Measurements from ENCODE around the gene PLIN5. TPM values are rescaled to one million over a fixed set of nuclear protein-coding genes. Genes with fewer than 3 reads are reported as not detected.

The PLIN5 gene
- total and polyA plus RNA-seq, 2 donors, result 1.4 to 5.7 TPM

DNA sequence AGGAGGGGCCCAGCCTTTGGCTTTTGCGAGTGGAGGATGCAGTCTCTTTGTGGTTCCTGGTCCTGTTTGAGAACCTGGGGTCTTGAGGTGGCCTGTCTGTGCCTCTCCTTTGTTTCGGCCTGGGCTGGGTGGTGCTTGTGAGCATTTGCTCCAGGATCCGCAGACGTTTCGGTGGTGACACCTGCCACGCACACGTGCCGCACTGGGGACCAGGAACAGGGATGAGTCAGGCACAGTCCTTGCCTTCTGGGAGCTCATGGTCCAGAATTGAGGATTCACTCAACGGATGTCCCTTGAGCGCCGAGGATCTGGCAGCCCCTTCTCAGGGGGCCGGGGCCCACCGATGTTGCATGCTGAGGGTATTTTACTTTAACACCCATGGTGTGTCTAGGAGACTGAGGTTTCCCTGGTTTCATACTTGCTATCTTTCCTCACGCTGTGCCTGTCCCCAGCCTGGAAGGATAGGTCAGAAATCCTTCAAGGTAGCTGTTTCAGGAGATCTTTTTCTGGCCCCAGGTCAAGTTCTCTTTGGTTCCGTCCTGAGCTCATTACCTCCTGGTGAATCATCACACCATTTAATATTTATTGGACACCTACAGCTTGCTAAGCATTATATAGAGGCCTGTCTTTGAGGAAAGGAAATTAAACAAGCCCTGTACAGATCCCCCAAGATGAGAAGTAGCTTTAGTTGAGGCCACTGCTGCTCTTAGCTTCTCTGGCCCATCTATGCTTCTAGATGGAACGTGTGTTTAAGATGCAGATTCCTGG lies 57.8 kb downstream of the PLIN5 start:
- DNase-seq (ENCODE audit: extremely low spot score), result no peak
- peaks cover 6% of the 10 kb centered on the region for H3K36me3 ChIP-seq (ENCODE audit: insufficient read depth)
- no peak overlapping the region for H3K27ac ChIP-seq (ENCODE audit: low read depth)
- WGBS, result 84% methylated on average over 16 of the region's 16 CpGs
- H3K4me3 ChIP-seq (ENCODE audit: low read depth, low read length), result no peak overlapping the region
- H3K4me1 ChIP-seq (ENCODE audit: insufficient read depth), result no peaks in the 10 kb centered on the region

DNA sequence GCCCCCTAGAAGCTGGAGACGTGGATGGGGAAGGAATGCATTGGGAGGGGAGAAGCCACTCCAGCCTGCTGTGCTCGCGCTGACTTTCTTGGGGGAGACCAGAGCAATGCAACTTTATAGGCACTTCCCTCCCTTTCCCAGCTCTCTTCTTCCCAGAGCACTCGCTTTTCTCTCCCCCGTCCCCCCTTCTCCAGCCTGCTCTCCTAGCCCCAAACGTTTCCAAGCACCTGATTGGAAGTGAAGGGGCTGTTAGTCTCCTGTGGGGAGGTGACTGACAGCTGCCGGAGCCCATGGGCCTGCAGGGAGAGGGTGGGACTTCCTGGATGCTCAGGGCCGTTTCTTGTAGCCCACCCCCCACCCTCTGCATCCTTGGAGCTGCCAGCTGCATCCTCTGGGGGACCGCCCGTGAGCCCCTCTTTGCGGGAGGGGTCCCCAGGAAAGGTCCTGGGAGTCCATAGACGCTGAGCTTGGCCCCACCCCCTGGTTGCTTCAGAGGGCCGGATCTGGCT lies 60.5 kb downstream of the PLIN5 start:
- H3K4me1 ChIP-seq (ENCODE audit: insufficient read depth), result no peaks in the 10 kb centered on the region
- 18% methylated on average over 13 of the region's 13 CpGs for WGBS
- H3K4me3 ChIP-seq (ENCODE audit: low read depth, low read length), result no peak overlapping the region
- no peak for DNase-seq (ENCODE audit: extremely low spot score)
- peaks cover 6% of the 10 kb centered on the region for H3K36me3 ChIP-seq (ENCODE audit: insufficient read depth)
- no peak overlapping the region for H3K27ac ChIP-seq (ENCODE audit: low read depth)

DNA sequence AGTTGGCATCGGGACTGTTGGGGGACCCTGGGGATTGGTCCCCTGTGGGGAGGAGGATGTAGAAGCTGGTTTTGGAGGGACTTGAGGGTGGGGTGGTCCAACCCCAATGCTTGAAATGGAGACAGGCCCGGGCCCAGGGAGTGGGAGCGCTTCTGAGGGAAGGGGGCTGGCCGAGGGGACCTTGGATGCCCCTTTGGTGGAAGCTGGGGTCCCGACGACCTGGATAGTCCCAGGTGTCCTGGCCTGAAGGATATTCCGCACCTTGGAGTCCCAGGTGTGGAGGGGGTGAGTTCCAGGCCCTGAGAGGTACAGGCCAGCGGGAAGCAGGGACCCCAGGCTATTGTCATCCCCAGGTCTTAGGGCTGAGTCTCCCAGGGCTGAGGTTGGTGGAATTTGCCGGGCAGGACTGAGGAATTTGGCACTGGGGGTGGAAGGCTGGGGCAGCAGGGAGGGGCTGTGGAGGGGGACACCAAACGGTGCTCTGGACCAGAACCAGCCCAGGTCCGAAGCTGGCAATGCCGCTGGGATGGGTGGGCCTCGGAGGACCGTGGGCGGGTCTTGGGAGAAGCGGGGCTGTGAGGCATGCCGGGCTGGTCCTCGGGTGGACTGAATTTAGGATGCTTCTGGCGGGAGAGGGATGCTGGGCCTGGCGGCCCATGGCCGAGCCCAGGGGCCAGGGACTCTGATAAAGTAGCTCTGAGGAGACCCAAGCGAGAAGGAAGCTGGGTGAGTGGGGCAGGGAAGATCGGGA lies 61.1 kb downstream of the PLIN5 start:
- H3K27ac ChIP-seq (ENCODE audit: low read depth), result no peak overlapping the region
- H3K4me3 ChIP-seq (ENCODE audit: low read depth, low read length), result no peak overlapping the region
- H3K36me3 ChIP-seq (ENCODE audit: insufficient read depth), result peaks cover 6% of the 10 kb centered on the region
- 21% methylated on average over 23 of the region's 23 CpGs for WGBS
- DNase-seq (ENCODE audit: extremely low spot score), result no peak
- H3K4me1 ChIP-seq (ENCODE audit: insufficient read depth), result no peaks in the 10 kb centered on the region

DNA sequence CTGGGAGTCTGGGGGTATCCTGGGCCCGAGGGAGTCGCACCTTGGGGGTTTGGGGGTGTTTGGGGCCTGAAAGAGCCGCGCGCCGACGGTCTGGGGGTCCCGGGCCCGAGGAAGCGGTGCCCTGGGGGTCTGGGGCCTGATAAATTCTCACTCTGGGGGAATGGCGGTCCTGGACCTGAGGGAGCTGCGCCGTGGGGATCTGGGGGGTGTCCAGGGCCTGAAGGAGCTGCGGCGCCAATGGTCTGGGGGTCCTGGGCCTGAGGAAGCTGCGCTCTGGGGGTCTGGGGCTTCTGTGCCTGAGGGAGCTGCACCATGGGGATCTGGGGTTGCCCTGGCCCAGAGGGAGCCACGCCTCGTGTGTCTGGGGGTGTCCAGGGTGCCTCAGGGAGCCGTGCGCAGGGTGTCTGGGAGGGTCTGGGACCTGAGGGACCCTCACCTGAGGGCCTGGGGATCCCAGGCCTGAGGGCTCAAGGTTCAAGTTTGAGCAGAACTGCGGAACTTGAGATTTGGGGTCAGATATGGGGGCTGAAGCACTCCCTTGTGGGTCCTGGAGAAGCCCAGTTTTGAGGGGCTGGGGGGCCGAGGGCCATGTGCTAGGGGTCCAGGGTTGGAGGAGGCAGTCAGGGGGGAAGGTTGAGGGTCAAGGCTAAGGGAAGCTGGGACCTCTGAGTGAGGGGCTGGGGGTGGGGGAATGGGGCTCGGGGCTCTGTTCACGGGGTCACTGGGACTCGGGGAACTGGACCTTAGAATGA lies 61.8 kb downstream of the PLIN5 start:
- Histone ChIP-seq H3K4me3 (ENCODE audit: low read depth, low read length) (peak overlapping the region; percentile 93), H3K36me3 (ENCODE audit: insufficient read depth) (peaks cover 3% of the 10 kb centered on the region), H3K27ac (ENCODE audit: low read depth) (no peak overlapping the region), H3K4me1 (ENCODE audit: insufficient read depth) (no peaks in the 10 kb centered on the region)
- WGBS, result 18% methylated on average over 25 of the region's 25 CpGs
- DNase-seq (ENCODE audit: extremely low spot score), result no peak

Other genes starting within 250 kb of the PLIN5 start
- gene TMIGD2, start 232.8 kb downstream of the PLIN5 start, total RNA-seq, result 0.48 TPM
- 0.58 TPM for gene TMIGD2, start 232.8 kb downstream of the PLIN5 start, polyA plus RNA-seq
- 1.6 TPM for gene FSD1, start 230.6 kb downstream of the PLIN5 start, total RNA-seq
- 0.49 TPM for gene FSD1, start 230.6 kb downstream of the PLIN5 start, polyA plus RNA-seq
- 14.4 TPM for gene STAP2, start 196.4 kb downstream of the PLIN5 start, total RNA-seq
- 12.4 TPM for gene STAP2, start 196.4 kb downstream of the PLIN5 start, polyA plus RNA-seq
- gene MPND, start 191.7 kb downstream of the PLIN5 start, total RNA-seq, result 7.2 TPM
- gene MPND, start 191.7 kb downstream of the PLIN5 start, polyA plus RNA-seq, result 24.5 TPM
- gene SH3GL1, start 134.7 kb downstream of the PLIN5 start, total RNA-seq, result 18.6 TPM
- 88.3 TPM for gene SH3GL1, start 134.7 kb downstream of the PLIN5 start, polyA plus RNA-seq
- gene CHAF1A, start 132.6 kb downstream of the PLIN5 start, total RNA-seq, result 9.0 TPM
- 7.0 TPM for gene CHAF1A, start 132.6 kb downstream of the PLIN5 start, polyA plus RNA-seq
- gene UBXN6, start 77.4 kb downstream of the PLIN5 start, total RNA-seq, result 39.5 TPM
- gene UBXN6, start 77.4 kb downstream of the PLIN5 start, polyA plus RNA-seq, result 135 TPM
- 22.2 TPM for gene HDGFL2, start 62.9 kb downstream of the PLIN5 start, total RNA-seq
- gene HDGFL2, start 62.9 kb downstream of the PLIN5 start, polyA plus RNA-seq, result 51.4 TPM
- gene PLIN4, start 16.7 kb downstream of the PLIN5 start, total RNA-seq, result 14.0 TPM
- 55.7 TPM for gene PLIN4, start 16.7 kb downstream of the PLIN5 start, polyA plus RNA-seq
- gene LRG1, start 4.8 kb upstream of the PLIN5 start, total RNA-seq, result 3.9 TPM
- 4.6 TPM for gene LRG1, start 4.8 kb upstream of the PLIN5 start, polyA plus RNA-seq
- 5.4 TPM for gene SEMA6B, start 24.5 kb upstream of the PLIN5 start, total RNA-seq
- gene SEMA6B, start 24.5 kb upstream of the PLIN5 start, polyA plus RNA-seq, result 14.1 TPM
- gene TNFAIP8L1, start 104.3 kb upstream of the PLIN5 start, total RNA-seq, result 6.6 TPM
- gene TNFAIP8L1, start 104.3 kb upstream of the PLIN5 start, polyA plus RNA-seq, result 9.9 TPM
- gene MYDGF, start 135.1 kb upstream of the PLIN5 start, total RNA-seq, result 49.3 TPM
- 104 TPM for gene MYDGF, start 135.1 kb upstream of the PLIN5 start, polyA plus RNA-seq
- 13.6 TPM for gene DPP9, start 188.6 kb upstream of the PLIN5 start, total RNA-seq
- 37.3 TPM for gene DPP9, start 188.6 kb upstream of the PLIN5 start, polyA plus RNA-seq

All from urinary bladder (tissue), 4 donors.